Measurements from ENCODE around the gene TMEM255B. TPM values are rescaled to one million over a fixed set of nuclear protein-coding genes. Genes with fewer than 3 reads are reported as not detected.

Gene TMEM255B
- total and polyA plus RNA-seq, 4 donors = 6.0 to 19.6 (median 14.8) TPM

- Histone ChIP-seq H3K27me3 (ENCODE audit: control insufficient read depth in 3 of 3, insufficient read depth in 3 of 3, low read length in 2 of 3) (peaks cover 0 to 6% (median 0%) of the 10 kb centered on the region in 3 donors), H3K36me3 (ENCODE audit: control insufficient read depth in 4 of 4, insufficient read depth in 4 of 4, low read length in 4 of 4) (no peaks in the 10 kb centered on the region), H3K4me1 (ENCODE audit: control insufficient read depth in 5 of 5, insufficient read depth in 5 of 5, low read length in 5 of 5) (no peaks in the 10 kb centered on the region), H3K9me3 (ENCODE audit: control insufficient read depth in 4 of 4, insufficient read depth in 3 of 4, low read length in 3 of 4) (peaks cover 0 to 2% (median 0%) of the 10 kb centered on the region in 4 donors), H3K4me3 (no peak overlapping the region), H3K27ac (ENCODE audit: low read depth in 1 of 2, low read length in 1 of 2) (no peak overlapping the region), H3K9ac (ENCODE audit: insufficient read depth in 1 of 2, low read length in 2 of 2) (no peak overlapping the region)
- ATAC-seq (ENCODE audit: insufficient read depth, low FRiP score) = no peak
- 75 to 79% methylated on average over 8 of the region's 8 CpGs for WGBS, 2 donors
- TF ChIP-seq CTCF (IDR thresholded peaks at IDR 0.05; ENCODE audit: control extremely low read depth, extremely low read depth) = no peak
- DNase-seq = peak in 1 of 3 donors; percentile 11
These were observed 24.2 kb upstream of the TMEM255B start for GRCh38 chr13:113734826-113735125.

- WGBS, 2 donors = 91 to 96% methylated on average over 26 of the region's 26 CpGs
- ATAC-seq (ENCODE audit: insufficient read depth, low FRiP score) = no peak
- no peaks in the 10 kb centered on the region for H3K4me1 ChIP-seq (ENCODE audit: control insufficient read depth in 5 of 5, insufficient read depth in 5 of 5, low read length in 5 of 5)
- no peaks in the 10 kb centered on the region for H3K36me3 ChIP-seq (ENCODE audit: control insufficient read depth in 4 of 4, insufficient read depth in 4 of 4, low read length in 4 of 4)
- no peak overlapping the region for H3K27ac ChIP-seq (ENCODE audit: low read depth in 1 of 2, low read length in 1 of 2)
- peaks cover 0 to 2% (median 0%) of the 10 kb centered on the region in 4 donors for H3K9me3 ChIP-seq (ENCODE audit: control insufficient read depth in 4 of 4, insufficient read depth in 3 of 4, low read length in 3 of 4)
- no peak overlapping the region for H3K9ac ChIP-seq (ENCODE audit: insufficient read depth in 1 of 2, low read length in 2 of 2)
- no peak overlapping the region for H3K4me3 ChIP-seq
- DNase-seq = no peak
- TF ChIP-seq CTCF (IDR thresholded peaks at IDR 0.05; ENCODE audit: control extremely low read depth, extremely low read depth) = no peak
- H3K27me3 ChIP-seq (ENCODE audit: control insufficient read depth in 3 of 3, insufficient read depth in 3 of 3, low read length in 2 of 3) = peaks cover 0 to 6% (median 0%) of the 10 kb centered on the region in 3 donors
These were observed 23.8 kb upstream of the TMEM255B start for GRCh38 chr13:113735194-113735593.

- Histone ChIP-seq H3K27me3 (ENCODE audit: control insufficient read depth in 3 of 3, insufficient read depth in 3 of 3, low read length in 2 of 3) (peaks cover 0 to 6% (median 0%) of the 10 kb centered on the region in 3 donors), H3K36me3 (ENCODE audit: control insufficient read depth in 4 of 4, insufficient read depth in 4 of 4, low read length in 4 of 4) (no peaks in the 10 kb centered on the region), H3K9me3 (ENCODE audit: control insufficient read depth in 4 of 4, insufficient read depth in 3 of 4, low read length in 3 of 4) (peaks cover 0 to 2% (median 0%) of the 10 kb centered on the region in 4 donors), H3K4me1 (ENCODE audit: control insufficient read depth in 5 of 5, insufficient read depth in 5 of 5, low read length in 5 of 5) (no peaks in the 10 kb centered on the region), H3K9ac (ENCODE audit: insufficient read depth in 1 of 2, low read length in 2 of 2) (no peak overlapping the region), H3K27ac (ENCODE audit: low read depth in 1 of 2, low read length in 1 of 2) (no peak overlapping the region), H3K4me3 (no peak overlapping the region)
- WGBS, 2 donors = 92 to 93% methylated on average over 14 of the region's 14 CpGs
- no peak for ATAC-seq (ENCODE audit: insufficient read depth, low FRiP score)
- no peak for DNase-seq
- no peak for TF ChIP-seq CTCF (IDR thresholded peaks at IDR 0.05; ENCODE audit: control extremely low read depth, extremely low read depth)
These were observed 23.3 kb upstream of the TMEM255B start for GRCh38 chr13:113735750-113736149.

- DNase-seq = no peak
- 36 to 67% methylated on average over 10 of the region's 10 CpGs for WGBS, 2 donors
- no peak overlapping the region for H3K9ac ChIP-seq (ENCODE audit: insufficient read depth in 1 of 2, low read length in 2 of 2)
- no peak overlapping the region for H3K27ac ChIP-seq (ENCODE audit: low read depth in 1 of 2, low read length in 1 of 2)
- TF ChIP-seq CTCF (IDR thresholded peaks at IDR 0.05; ENCODE audit: control extremely low read depth, extremely low read depth) = no peak
- peaks cover 0 to 6% (median 0%) of the 10 kb centered on the region in 3 donors for H3K27me3 ChIP-seq (ENCODE audit: control insufficient read depth in 3 of 3, insufficient read depth in 3 of 3, low read length in 2 of 3)
- ATAC-seq (ENCODE audit: insufficient read depth, low FRiP score) = no peak
- peaks cover 0 to 2% (median 0%) of the 10 kb centered on the region in 4 donors for H3K9me3 ChIP-seq (ENCODE audit: control insufficient read depth in 4 of 4, insufficient read depth in 3 of 4, low read length in 3 of 4)
- H3K36me3 ChIP-seq (ENCODE audit: control insufficient read depth in 4 of 4, insufficient read depth in 4 of 4, low read length in 4 of 4) = no peaks in the 10 kb centered on the region
- no peak overlapping the region for H3K4me3 ChIP-seq
- H3K4me1 ChIP-seq (ENCODE audit: control insufficient read depth in 5 of 5, insufficient read depth in 5 of 5, low read length in 5 of 5) = no peaks in the 10 kb centered on the region
These were observed 22.7 kb upstream of the TMEM255B start for GRCh38 chr13:113736258-113736731.
